ENCODE data around the gene COX6A1. TPM values are rescaled to one million over a fixed set of nuclear protein-coding genes. Genes with fewer than 3 reads are reported as not detected.

Gene COX6A1
- total and polyA plus RNA-seq, 2 of the 13 experiments (the other 11 are each of a cell fraction or from before 2014, with no cell fraction given), result 542 to 673 TPM

- TF ChIP-seq ZNF256 (CRISPR knock-in tag; conservative IDR thresholded peaks at IDR 0.05), result no peak
- TF ChIP-seq ZNF850 (CRISPR knock-in tag; conservative IDR thresholded peaks at IDR 0.05), result no peak
- peak; percentile 66; the same call in 1 of the 2 replicates for TF ChIP-seq MXD1 (CRISPR knock-in tag; IDR thresholded peaks at IDR 0.05)
- 0 out of 2 replicates have a peak, but pooled peaks have one; percentile 51 for TF ChIP-seq ZNF704 (CRISPR knock-in tag; IDR thresholded peaks at IDR 0.05; ENCODE audit: borderline replicate concordance)
- no peak for TF ChIP-seq ZNF775 (CRISPR knock-in tag; IDR thresholded peaks at IDR 0.05; ENCODE audit: borderline replicate concordance)
- TF ChIP-seq GPBP1L1 (CRISPR knock-in tag; IDR thresholded peaks at IDR 0.05), result no peak
- no peak for TF ChIP-seq SRSF9 (IDR thresholded peaks at IDR 0.05; ENCODE audit: borderline replicate concordance, insufficient read depth, low read depth, low read length, poor library complexity, severe bottlenecking)
- no peak for TF ChIP-seq ZSCAN30 (CRISPR knock-in tag; IDR thresholded peaks at IDR 0.05)
- no peak for TF ChIP-seq NFIC (IDR thresholded peaks at IDR 0.05; ENCODE audit: low read length)
- TF ChIP-seq FOXA3 (CRISPR knock-in tag; IDR thresholded peaks at IDR 0.05), result 0 out of 2 replicates have a peak, but pooled peaks have one; percentile 13
- no peak for TF ChIP-seq JARID2 (CRISPR knock-in tag; IDR thresholded peaks at IDR 0.05; ENCODE audit: insufficient replicate concordance)
- no peak for TF ChIP-seq ZNF552 (CRISPR knock-in tag; IDR thresholded peaks at IDR 0.05; ENCODE audit: borderline replicate concordance)
- TF ChIP-seq JDP2 (CRISPR knock-in tag; IDR thresholded peaks at IDR 0.05; ENCODE audit: borderline replicate concordance), result no peak
- TF ChIP-seq ZNF138 (CRISPR knock-in tag; IDR thresholded peaks at IDR 0.05; ENCODE audit: low read depth), result no peak
- TF ChIP-seq ZNF281 (CRISPR knock-in tag; IDR thresholded peaks at IDR 0.05; ENCODE audit: borderline replicate concordance), result 0 out of 2 replicates have a peak, but pooled peaks have one; percentile 13
- 0 out of 2 replicates have a peak, but pooled peaks have one; percentile 45 for TF ChIP-seq HBP1 (CRISPR knock-in tag; IDR thresholded peaks at IDR 0.05; ENCODE audit: low read depth)
- no peak for TF ChIP-seq ZNF7 (CRISPR knock-in tag; IDR thresholded peaks at IDR 0.05)
- no peak; the same call in 1 of the 2 replicates for TF ChIP-seq PATZ1 (CRISPR knock-in tag; IDR thresholded peaks at IDR 0.05)
- no peak for TF ChIP-seq GTF2F1 (IDR thresholded peaks at IDR 0.05; ENCODE audit: low read length)
These were observed at the start of gene COX6A1 (continued) for GRCh38 chr12:120437735-120438494.

Data from HepG2 (cell line).